ENCODE results near the gene CELF5.
A peak's percentile ranks its signal among the peaks of the same experiment; 100 is the strongest.
"Not testable (repeated sequence)": the region's sequence is repeated elsewhere in the genome, so short reads cannot be mapped to it uniquely, and the experiment has no call there.

The CELF5 gene

GRCh38 chr19:3296034-3296433 lies 71.6 kb downstream of the CELF5 start:
- TF ChIP-seq CTCF (IDR thresholded peaks at IDR 0.05; ENCODE audit: control insufficient read depth, insufficient read depth, low read depth, low read length, missing control alignments) = no peak
- no peak overlapping the region for H3K4me3 ChIP-seq (ENCODE audit: control insufficient read depth, low read depth, low read length)
- DNase-seq (ENCODE audit: low read depth) = no peak

- no peak for DNase-seq (ENCODE audit: low read depth)
- TF ChIP-seq CTCF (IDR thresholded peaks at IDR 0.05; ENCODE audit: control insufficient read depth, insufficient read depth, low read depth, low read length, missing control alignments) = no peak
- H3K4me3 ChIP-seq (ENCODE audit: control insufficient read depth, low read depth, low read length) = no peak overlapping the region
Measured at GRCh38 chr19:3296446-3296845, 72.0 kb downstream of the CELF5 start.

- no peak for TF ChIP-seq CTCF (IDR thresholded peaks at IDR 0.05; ENCODE audit: control insufficient read depth, insufficient read depth, low read depth, low read length, missing control alignments)
- no peak overlapping the region for H3K4me3 ChIP-seq (ENCODE audit: control insufficient read depth, low read depth, low read length)
- DNase-seq (ENCODE audit: low read depth) = no peak
Measured at GRCh38 chr19:3298853-3299449, 74.5 kb downstream of the CELF5 start.

- H3K4me3 ChIP-seq (ENCODE audit: control insufficient read depth, low read depth, low read length); DNase-seq (ENCODE audit: low read depth): not testable (repeated sequence)
Measured at GRCh38 chr19:3300566-3300965, 76.1 kb downstream of the CELF5 start.

GRCh38 chr19:3302755-3303154 lies 78.3 kb downstream of the CELF5 start:
- DNase-seq (ENCODE audit: low read depth) = no peak
- H3K4me3 ChIP-seq (ENCODE audit: control insufficient read depth, low read depth, low read length) = no peak overlapping the region
- TF ChIP-seq CTCF (IDR thresholded peaks at IDR 0.05; ENCODE audit: control insufficient read depth, insufficient read depth, low read depth, low read length, missing control alignments) = peak; percentile 16

- no peak overlapping the region for H3K4me3 ChIP-seq (ENCODE audit: control insufficient read depth, low read depth, low read length)
- no peak for DNase-seq (ENCODE audit: low read depth)
- peak; percentile 85 for TF ChIP-seq CTCF (IDR thresholded peaks at IDR 0.05; ENCODE audit: control insufficient read depth, insufficient read depth, low read depth, low read length, missing control alignments)
Measured at GRCh38 chr19:3304871-3305423, 80.5 kb downstream of the CELF5 start.

GRCh38 chr19:3309724-3310123 lies 85.3 kb downstream of the CELF5 start:
- TF ChIP-seq CTCF (IDR thresholded peaks at IDR 0.05; ENCODE audit: control insufficient read depth, insufficient read depth, low read depth, low read length, missing control alignments) = no peak
- no peak for DNase-seq (ENCODE audit: low read depth)
- no peak overlapping the region for H3K4me3 ChIP-seq (ENCODE audit: control insufficient read depth, low read depth, low read length)

Data from AG09309 (cell line).